A549 (cell line): Measurements from ENCODE around the gene LRTM2.

Source experiments
- BHLHE40 ChIP-seq: IDR thresholded peaks from 2 replicates; pipeline ENCODE4 v1.6.1; 2012; ENCODE audit warnings: low read depth, low read length, inconsistent platforms
- EP300 ChIP-seq, 2 experiments: fragments of >200 bp; sonication (Bioruptor Twin); formaldehyde crosslinking; IDR thresholded peaks; 2 replicates in 1 of 2; 3 replicates in 1 of 2; pipeline ENCODE4 v1.6.1; 2016 to 2017
- HDAC2 ChIP-seq: fragments of 200-600 bp; sonication (generic); IDR thresholded peaks from 2 replicates; pipeline ENCODE4 v1.6.1; 2016
- HOXB5 ChIP-seq: fragments of 250-450 bp; sonication (Bioruptor Pico); IDR thresholded peaks from 2 replicates; pipeline ENCODE4 v1.5.0; 2020; ENCODE audit warnings: mild to moderate bottlenecking, moderate library complexity
- JUN ChIP-seq, 2 experiments: fragments of >200 bp; sonication (Bioruptor Twin); formaldehyde crosslinking; IDR thresholded peaks; 2 replicates in 1 of 2; 3 replicates in 1 of 2; pipeline ENCODE4 v1.6.1; 2016 to 2017
- KDM1A ChIP-seq: fragments of 200-600 bp; sonication (generic); IDR thresholded peaks from 2 replicates; pipeline ENCODE4 v1.6.1; 2016; ENCODE audit warnings: low read depth, mild to moderate bottlenecking
- MAZ ChIP-seq: fragments of 150-350 bp; IDR thresholded peaks from 2 replicates; pipeline ENCODE4 v1.6.1; 2014; ENCODE audit warnings: antibody characterized with exemption, low read depth, low read length, borderline replicate concordance
- POLR2AphosphoS2 ChIP-seq: conservative IDR thresholded peaks from 2 replicates; pipeline ENCODE4 v1.6.1; 2012; ENCODE audit warnings: low read length, improper control_type of control experiment, inconsistent platforms
- TF ChIP-seq, protein P1 (sequence below): fragments of >200 bp; sonication (Bioruptor Twin); formaldehyde crosslinking; IDR thresholded peaks from 3 replicates; pipeline ENCODE4 v1.5.1; 2016
- TF ChIP-seq, protein P2 (sequence below): IDR thresholded peaks from 2 replicates; pipeline ENCODE4 v1.6.1; 2012

DNA sequence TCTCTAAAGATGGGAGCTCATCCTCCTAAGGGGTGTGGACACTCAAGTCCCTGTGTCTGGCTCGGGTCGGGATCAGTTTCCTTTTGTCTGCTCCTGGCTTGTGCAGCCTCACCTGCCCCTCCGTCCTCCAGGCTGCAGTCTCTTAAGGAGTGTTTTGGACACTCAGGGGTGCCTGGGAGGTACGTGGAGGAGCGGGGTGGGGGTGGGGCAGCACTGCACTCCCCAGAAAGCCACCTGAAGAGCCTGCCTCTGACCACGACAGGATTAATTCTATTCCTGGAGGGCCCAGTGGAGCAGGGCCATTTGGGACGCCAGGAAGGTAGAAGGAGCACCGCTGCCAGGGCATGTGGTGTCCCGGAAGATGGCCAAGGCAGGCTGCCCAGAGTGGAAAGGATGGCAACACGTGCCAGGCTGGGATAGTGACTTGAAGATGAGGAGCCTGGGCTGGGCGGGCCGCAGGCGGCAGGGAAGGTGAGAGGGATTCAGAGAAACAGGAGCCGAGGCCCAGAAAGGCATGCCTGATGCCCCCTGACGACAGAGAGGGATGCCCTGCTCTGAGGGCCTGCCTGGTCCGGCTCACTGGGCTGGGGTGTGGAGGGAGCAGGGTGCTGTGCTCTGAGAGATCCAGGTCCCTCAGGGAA, 14.8 kb upstream of the LRTM2 start:
- TF ChIP-seq EP300 (IDR thresholded peaks at IDR 0.05) (no peak), JUN (IDR thresholded peaks at IDR 0.05) (no peak), BHLHE40 (no peak), KDM1A (no peak), MAZ (no peak), POLR2AphosphoS2 (no peak), HDAC2 (no peak), HOXB5 (CRISPR knock-in tag) (no peak)
- TF ChIP-seq, protein P1, sequence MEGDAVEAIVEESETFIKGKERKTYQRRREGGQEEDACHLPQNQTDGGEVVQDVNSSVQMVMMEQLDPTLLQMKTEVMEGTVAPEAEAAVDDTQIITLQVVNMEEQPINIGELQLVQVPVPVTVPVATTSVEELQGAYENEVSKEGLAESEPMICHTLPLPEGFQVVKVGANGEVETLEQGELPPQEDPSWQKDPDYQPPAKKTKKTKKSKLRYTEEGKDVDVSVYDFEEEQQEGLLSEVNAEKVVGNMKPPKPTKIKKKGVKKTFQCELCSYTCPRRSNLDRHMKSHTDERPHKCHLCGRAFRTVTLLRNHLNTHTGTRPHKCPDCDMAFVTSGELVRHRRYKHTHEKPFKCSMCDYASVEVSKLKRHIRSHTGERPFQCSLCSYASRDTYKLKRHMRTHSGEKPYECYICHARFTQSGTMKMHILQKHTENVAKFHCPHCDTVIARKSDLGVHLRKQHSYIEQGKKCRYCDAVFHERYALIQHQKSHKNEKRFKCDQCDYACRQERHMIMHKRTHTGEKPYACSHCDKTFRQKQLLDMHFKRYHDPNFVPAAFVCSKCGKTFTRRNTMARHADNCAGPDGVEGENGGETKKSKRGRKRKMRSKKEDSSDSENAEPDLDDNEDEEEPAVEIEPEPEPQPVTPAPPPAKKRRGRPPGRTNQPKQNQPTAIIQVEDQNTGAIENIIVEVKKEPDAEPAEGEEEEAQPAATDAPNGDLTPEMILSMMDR = no peak
- TF ChIP-seq, protein P2, sequence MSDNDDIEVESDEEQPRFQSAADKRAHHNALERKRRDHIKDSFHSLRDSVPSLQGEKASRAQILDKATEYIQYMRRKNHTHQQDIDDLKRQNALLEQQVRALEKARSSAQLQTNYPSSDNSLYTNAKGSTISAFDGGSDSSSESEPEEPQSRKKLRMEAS = no peak
